PC-3 (cell line): ENCODE measurements around the gene KRTAP10-9. TPM values are rescaled to one million over a fixed set of nuclear protein-coding genes. Genes with fewer than 3 reads are reported as not detected.

Source experiments
- ATAC-seq: fragments of 200-7000 bp; cut with Tn5 transposase; 2 replicates; pipeline ENCODE4 v1.9.1; 2020; ENCODE audit warnings: mild to moderate bottlenecking, moderate library complexity
- BruUV-seq: library from RNA; stranded (reverse); fragments of 400-500 nt; replicated peaks from 2 replicates; lab custom pipeline; 2021; lab: Mats Ljungman, UMichigan
- CTCF ChIA-PET: fragments of 300-600 bp; sonication (Branson Sonifier 250); formaldehyde crosslinking; loops from one replicate; lab custom pipeline; 2022; ENCODE audit warnings: antibody characterized with exemption; lab: Charles Lee
- POLR2A ChIA-PET: fragments of 300-600 bp; sonication (Branson Sonifier 250); formaldehyde crosslinking; loops from one replicate; lab custom pipeline; 2022; ENCODE audit warnings: antibody characterized with exemption; ENCODE audit not compliant: unreplicated experiment; lab: Charles Lee
- DNase-seq: peaks from one replicate; pipeline ENCODE4 v3.0.0-alpha.2; 2015
- H2AFZ ChIP-seq: fragments of 300-600 bp; sonication (generic); 2 replicates; pipeline ENCODE4 v1.6.0; 2016; ENCODE audit warnings: antibody characterized with exemption, low read length
- H3F3A ChIP-seq: fragments of 300-600 bp; sonication (generic); one replicate; pipeline ENCODE4 v1.6.0; 2017; ENCODE audit warnings: antibody characterized with exemption, low read length, control low read depth, mild to moderate bottlenecking; ENCODE audit not compliant: unreplicated experiment
- H3K27ac ChIP-seq: fragments of 300-600 bp; sonication (generic); 2 replicates; pipeline ENCODE4 v1.5.1; 2016; ENCODE audit warnings: mild to moderate bottlenecking, low read length
- H3K27me3 ChIP-seq: fragments of 300-600 bp; sonication (generic); 2 replicates; pipeline ENCODE4 v1.6.1; 2016; ENCODE audit warnings: low read length, mixed read lengths
- H3K36me3 ChIP-seq: fragments of 300-600 bp; sonication (generic); 2 replicates; pipeline ENCODE4 v1.6.1; 2016; ENCODE audit warnings: low read depth, mixed run types, low read length, mixed read lengths
- H3K4me1 ChIP-seq: fragments of 300-600 bp; sonication (generic); 2 replicates; pipeline ENCODE4 v1.5.1; 2016; ENCODE audit warnings: low read length; ENCODE audit not compliant: insufficient read depth
- H3K4me2 ChIP-seq: fragments of 300-600 bp; sonication (generic); 2 replicates; pipeline ENCODE4 v1.6.0; 2016; ENCODE audit warnings: low read length
- H3K4me3 ChIP-seq: fragments of 300-600 bp; sonication (generic); 2 replicates; pipeline ENCODE4 v1.5.1; 2016; ENCODE audit warnings: mild to moderate bottlenecking, low read length, mixed read lengths
- H3K79me2 ChIP-seq: fragments of 300-600 bp; sonication (generic); 2 replicates; pipeline ENCODE4 v1.6.1; 2017; ENCODE audit warnings: low read length, mixed read lengths
- H3K9ac ChIP-seq: fragments of 300-600 bp; sonication (generic); 2 replicates; pipeline ENCODE4 v1.6.0; 2016; ENCODE audit warnings: mild to moderate bottlenecking, low read length
- H3K9me2 ChIP-seq: fragments of 300-600 bp; sonication (generic); replicated peaks from 2 replicates; pipeline ENCODE4 v1.6.1; 2016; ENCODE audit warnings: mixed run types, low read length, mixed read lengths
- H3K9me3 ChIP-seq: fragments of 300-600 bp; sonication (generic); 2 replicates; pipeline ENCODE4 v1.6.1; 2016; ENCODE audit warnings: low read length, mixed read lengths
- H4K20me1 ChIP-seq: fragments of 300-600 bp; sonication (generic); 2 replicates; pipeline ENCODE4 v1.6.1; 2016; ENCODE audit warnings: low read length, mixed read lengths
- EZH2 ChIP-seq: fragments of 300-600 bp; sonication (generic); IDR thresholded peaks from one replicate; pipeline ENCODE4 v1.6.1; 2017; ENCODE audit warnings: antibody characterized with exemption, mild to moderate bottlenecking, low read length; ENCODE audit not compliant: unreplicated experiment
- EZH2phosphoT487 ChIP-seq: fragments of 300-600 bp; sonication (generic); IDR thresholded peaks from 2 replicates; pipeline ENCODE4 v1.6.1; 2018; ENCODE audit warnings: mild to moderate bottlenecking, antibody characterized with exemption, low read length, borderline replicate concordance
- intact Hi-C: fragments of 100-400 bp; cut with micrococcal nuclease; formaldehyde crosslinking; loops from 2 replicates; pipeline ENCODE4 v1.9.0; 2023
- total RNA-seq: library from RNA; depleted of rRNA; stranded (reverse); fragments of >200 nt; gene quantifications from 2 replicates; pipeline ENCODE4 v1.2.3, GENCODE V29; 2014
- TF ChIP-seq, protein P1 (sequence below): fragments of 300-600 bp; sonication (generic); conservative IDR thresholded peaks from 2 replicates; pipeline ENCODE4 v1.5.1; 2017; ENCODE audit warnings: antibody characterized with exemption, low read depth, mild to moderate bottlenecking, low read length

The KRTAP10-9 gene
- total RNA-seq, 1 experiment from 2014 or later, result not detected

DNA sequence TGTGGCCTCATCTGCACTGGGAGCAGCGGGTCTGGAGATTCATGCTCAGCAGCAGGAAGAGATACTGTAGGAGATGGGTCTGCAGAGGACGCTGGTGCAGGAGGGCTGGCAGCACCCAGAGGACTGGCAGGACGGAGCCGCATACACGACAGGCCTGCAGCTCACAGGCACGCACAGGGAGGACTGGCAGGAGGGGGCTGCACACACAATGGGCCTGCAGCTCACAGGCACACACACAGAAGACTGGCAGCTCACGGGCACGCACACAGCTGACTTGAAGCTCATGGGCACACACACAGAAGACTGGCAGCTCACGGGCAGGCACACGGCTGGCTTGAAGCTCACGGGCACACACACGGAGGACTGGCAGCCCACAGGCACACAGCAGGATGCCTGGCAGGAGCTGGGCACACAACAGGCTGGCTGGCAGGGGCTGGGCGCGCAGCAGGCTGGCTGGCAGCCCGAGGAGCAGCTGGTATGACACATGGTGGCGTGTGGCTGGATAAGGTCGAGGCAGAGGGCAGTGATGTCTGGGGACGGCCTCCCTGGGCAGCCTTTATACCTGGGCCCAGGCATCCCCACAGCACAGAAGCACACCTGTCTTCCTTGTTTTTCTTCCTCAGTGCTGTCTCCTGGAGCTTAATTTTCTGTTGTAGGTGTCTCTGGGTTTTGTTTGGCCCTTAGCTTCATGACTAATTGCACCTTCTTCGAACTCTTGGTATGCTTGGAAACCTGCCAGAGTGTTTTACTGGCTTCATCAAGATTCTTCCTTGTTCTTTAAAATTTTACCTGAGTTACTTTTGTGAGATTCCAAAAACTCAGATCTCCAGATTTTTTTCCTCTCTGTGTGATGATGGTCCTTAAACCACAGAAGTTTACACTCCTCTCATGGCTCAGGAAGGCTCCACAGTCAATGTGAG, 39.8 kb downstream of the KRTAP10-9 start, which contains the start of gene KRTAP12-2:
TSS of gene KRTAP12-2 (minus strand) at position 527 of the 920 bp plus-strand sequence. CDS start at position 486, 41 bp downstream.
- TF ChIP-seq EZH2phosphoT487 (no peak), EZH2 (no peak)
- TF ChIP-seq, protein P1, sequence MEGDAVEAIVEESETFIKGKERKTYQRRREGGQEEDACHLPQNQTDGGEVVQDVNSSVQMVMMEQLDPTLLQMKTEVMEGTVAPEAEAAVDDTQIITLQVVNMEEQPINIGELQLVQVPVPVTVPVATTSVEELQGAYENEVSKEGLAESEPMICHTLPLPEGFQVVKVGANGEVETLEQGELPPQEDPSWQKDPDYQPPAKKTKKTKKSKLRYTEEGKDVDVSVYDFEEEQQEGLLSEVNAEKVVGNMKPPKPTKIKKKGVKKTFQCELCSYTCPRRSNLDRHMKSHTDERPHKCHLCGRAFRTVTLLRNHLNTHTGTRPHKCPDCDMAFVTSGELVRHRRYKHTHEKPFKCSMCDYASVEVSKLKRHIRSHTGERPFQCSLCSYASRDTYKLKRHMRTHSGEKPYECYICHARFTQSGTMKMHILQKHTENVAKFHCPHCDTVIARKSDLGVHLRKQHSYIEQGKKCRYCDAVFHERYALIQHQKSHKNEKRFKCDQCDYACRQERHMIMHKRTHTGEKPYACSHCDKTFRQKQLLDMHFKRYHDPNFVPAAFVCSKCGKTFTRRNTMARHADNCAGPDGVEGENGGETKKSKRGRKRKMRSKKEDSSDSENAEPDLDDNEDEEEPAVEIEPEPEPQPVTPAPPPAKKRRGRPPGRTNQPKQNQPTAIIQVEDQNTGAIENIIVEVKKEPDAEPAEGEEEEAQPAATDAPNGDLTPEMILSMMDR, result no peak
- Histone ChIP-seq H2AFZ (no peak within 1 kb of the TSS), H3K9ac (no peak within 1 kb of the TSS), H3K9me2 (no peaks in the 10 kb centered on the region), H3K9me3 (peaks cover 4% of the 10 kb centered on the region; the same call in 1 of the 2 replicates), H3K27ac (no peak within 1 kb of the TSS), H3F3A (no peaks in the 10 kb centered on the region), H3K36me3 (no peaks in the 10 kb centered on the region; the same call in 1 of the 2 replicates), H3K79me2 (no peaks in the 10 kb centered on the region), H3K4me3 (no peak within 1 kb of the TSS), H3K4me1 (peaks cover 11% of the 10 kb centered on the region; the same call in 1 of the 2 replicates), H3K4me2 (no peak within 1 kb of the TSS; the same call in 1 of the 2 replicates), H3K27me3 (no peaks in the 10 kb centered on the region), H4K20me1 (no peaks in the 10 kb centered on the region)
- POLR2A ChIA-PET, result interaction anchor here (0.6 to 0.7 kb wide), 2 partner anchors 37 to 119 kb away, joined by 3 read pairs; no protein-coding TSS in a partner anchor
- no TSS peak for BruUV-seq
- intact Hi-C loops, result no loop called here
- DNase-seq (peak; percentile 61), ATAC-seq (peak; percentile 71)
- CTCF ChIA-PET, result no interaction called here

DNA sequence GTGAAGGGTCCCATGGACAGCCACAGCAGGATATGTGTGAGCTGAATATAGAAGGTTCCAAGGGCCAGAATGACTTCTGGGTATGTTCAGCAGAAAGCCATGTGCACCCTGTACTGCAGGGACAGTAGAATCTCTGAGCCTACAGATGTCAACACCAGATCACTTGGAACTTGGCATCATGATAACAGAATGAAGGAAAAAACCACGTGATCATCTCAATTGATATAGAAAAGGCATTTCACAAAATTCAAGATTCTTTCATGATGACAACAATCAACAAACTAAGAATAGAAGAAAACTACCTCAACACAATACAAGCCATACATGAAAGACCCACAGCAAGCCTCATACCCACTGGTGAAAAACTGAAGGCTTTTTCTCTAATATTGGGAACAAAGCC, 40.7 kb downstream of the KRTAP10-9 start:
- POLR2A ChIA-PET, result no interaction called here
- CTCF ChIA-PET, result no interaction called here

More for the DNA sequence above, 40.7 kb downstream of the KRTAP10-9 start:
- Histone ChIP-seq H3K36me3 (no peaks in the 10 kb centered on the region; the same call in 1 of the 2 replicates), H3K79me2 (no peaks in the 10 kb centered on the region), H3K9ac (no peak overlapping the region), H3K4me3 (no peak overlapping the region), H3F3A (no peaks in the 10 kb centered on the region), H3K9me2 (no peaks in the 10 kb centered on the region), H4K20me1 (no peaks in the 10 kb centered on the region), H3K4me2 (no peak overlapping the region), H3K27ac (no peak overlapping the region), H3K27me3 (no peaks in the 10 kb centered on the region), H3K9me3 (peaks cover 7% of the 10 kb centered on the region; the same call in 1 of the 2 replicates), H2AFZ (no peak overlapping the region), H3K4me1 (peaks cover 11% of the 10 kb centered on the region; the same call in 1 of the 2 replicates)
- no peak for DNase-seq
- no TSS peak for BruUV-seq
- TF ChIP-seq, protein P1, result no peak
- TF ChIP-seq EZH2phosphoT487 (no peak), EZH2 (no peak)
- intact Hi-C loops, result no loop called here
- no peak for ATAC-seq
